Prostate gland (tissue), 2 donors: ENCODE measurements around the gene OSBPL6. TPM values are rescaled to one million over a fixed set of nuclear protein-coding genes. Genes with fewer than 3 reads are reported as not detected.

Experiments used
- DNase-seq: peaks from one replicate; pipeline ENCODE4 v3.0.0-alpha.2; 2019; ENCODE audit warnings: low spot score
- H3K27ac ChIP-seq, 2 donors: fragments of 200-600 bp; sonication (generic); 2 replicates each; pipeline ENCODE4 v1.5.1; 2017 to 2019
- H3K27me3 ChIP-seq: fragments of 200-600 bp; sonication (generic); replicated peaks from 2 replicates; pipeline ENCODE4 v1.5.1; 2019; ENCODE audit not compliant: insufficient read depth
- H3K36me3 ChIP-seq, 2 donors: fragments of 200-600 bp; sonication (generic); 1 replicate in 1 of 2; 2 replicates in 1 of 2; pipeline versions ENCODE4 v1.5.1 to v1.8.1; 2017 to 2019
- H3K4me1 ChIP-seq: fragments of 200-600 bp; sonication (generic); replicated peaks from 2 replicates; pipeline ENCODE4 v1.5.1; 2019
- H3K4me3 ChIP-seq, 2 donors: fragments of 200-600 bp; sonication (generic); 2 replicates each; pipeline ENCODE4 v1.5.1; 2017 to 2019
- H3K9me3 ChIP-seq: fragments of 200-600 bp; sonication (generic); 2 replicates; pipeline ENCODE4 v1.5.1; 2017
- CTCF ChIP-seq, 4 experiments: fragments of 200-600 bp in 2 of 4; fragments of 450-650 bp in 2 of 4; sonication (generic) in 2 of 4; IDR thresholded peaks; 1 replicate in 3 of 4; 2 replicates in 1 of 4; pipeline ENCODE4 v1.5.1; 2016 to 2019; ENCODE audit warnings: antibody characterized with exemption in 4 of 4, mild to moderate bottlenecking in 2 of 4, moderate library complexity in 2 of 4
- POLR2A ChIP-seq: fragments of 450-650 bp; IDR thresholded peaks from one replicate; pipeline ENCODE4 v1.6.1; 2016; ENCODE audit warnings: antibody characterized with exemption, mild to moderate bottlenecking
- POLR2AphosphoS5 ChIP-seq: sonication (generic); formaldehyde crosslinking; IDR thresholded peaks from one replicate; pipeline ENCODE4 v1.6.1; 2017; ENCODE audit warnings: antibody characterized with exemption
- WGBS: methylation state at CpG from one replicate; pipeline ENCODE4 v1.1.5; 2018; 5-methylcytosine and 5-hydroxymethylcytosine counted together
- intact Hi-C: fragments of 100-400 bp; cut with DNase I; formaldehyde crosslinking; loops from one replicate; pipeline ENCODE4 v1.14.2; 2022
- total RNA-seq, 2 donors: library from RNA; depleted of rRNA; stranded (reverse); fragments of >200 nt; gene quantifications; one replicate each; pipeline ENCODE4 v1.1.0, GENCODE V29; 2016

The OSBPL6 gene
- total RNA-seq, 2 donors from 2014 or later, result 2.4 to 10.8 TPM

- Histone ChIP-seq H3K27me3 (no peaks in the 10 kb centered on the region), H3K4me3 (no peak overlapping the region), H3K9me3 (no peaks in the 10 kb centered on the region), H3K4me1 (no peaks in the 10 kb centered on the region), H3K36me3 (no peaks in the 10 kb centered on the region), H3K27ac (no peak overlapping the region)
- TF ChIP-seq POLR2A (no peak), POLR2AphosphoS5 (no peak), CTCF (IDR thresholded peaks at IDR 0.05) (no peak)
- intact Hi-C loops, result no loop called here
- no peak for DNase-seq
Observed at GRCh38 chr2:178202927-178203326, 8.6 kb downstream of the OSBPL6 start.

GRCh38 chr2:178204977-178205376, 10.7 kb downstream of the OSBPL6 start:
- H3K4me1 ChIP-seq, result no peaks in the 10 kb centered on the region
- H3K9me3 ChIP-seq, result no peaks in the 10 kb centered on the region
- no peak overlapping the region for H3K4me3 ChIP-seq
- WGBS, result 53% methylated on average over 2 of the region's 2 CpGs
- H3K27me3 ChIP-seq, result no peaks in the 10 kb centered on the region
- no peak for DNase-seq
- intact Hi-C loops, result no loop called here
- no peak overlapping the region for H3K27ac ChIP-seq
- TF ChIP-seq POLR2A, result no peak
- TF ChIP-seq CTCF (IDR thresholded peaks at IDR 0.05), result no peak
- no peak for TF ChIP-seq POLR2AphosphoS5
- H3K36me3 ChIP-seq, result no peaks in the 10 kb centered on the region

GRCh38 chr2:178205853-178206521, 11.7 kb downstream of the OSBPL6 start:
- H3K27me3 ChIP-seq, result no peaks in the 10 kb centered on the region
- intact Hi-C loops, result no loop called here
- TF ChIP-seq CTCF (IDR thresholded peaks at IDR 0.05) (no peak), POLR2A (no peak), POLR2AphosphoS5 (no peak)
- no peaks in the 10 kb centered on the region for H3K4me1 ChIP-seq
- H3K36me3 ChIP-seq, result no peaks in the 10 kb centered on the region
- DNase-seq, result no peak
- H3K4me3 ChIP-seq, result no peak overlapping the region
- WGBS, result 83% methylated on average over 3 of the region's 3 CpGs
- H3K9me3 ChIP-seq, result no peaks in the 10 kb centered on the region
- H3K27ac ChIP-seq, result no peak overlapping the region

GRCh38 chr2:178208336-178208735, 14.0 kb downstream of the OSBPL6 start:
- intact Hi-C loops, result no loop called here
- Histone ChIP-seq H3K36me3 (no peaks in the 10 kb centered on the region), H3K27me3 (no peaks in the 10 kb centered on the region), H3K27ac (no peak overlapping the region), H3K9me3 (no peaks in the 10 kb centered on the region), H3K4me1 (no peaks in the 10 kb centered on the region), H3K4me3 (no peak overlapping the region)
- no peak for TF ChIP-seq CTCF (IDR thresholded peaks at IDR 0.05)
- DNase-seq, result no peak
- WGBS, result 90% methylated on average over 1 of the region's 1 CpG

- WGBS, result 86% methylated on average over 3 of the region's 3 CpGs
- intact Hi-C loops, result no loop called here
- H3K4me3 ChIP-seq, result no peak overlapping the region
- H3K4me1 ChIP-seq, result no peaks in the 10 kb centered on the region
- DNase-seq, result no peak
- no peak overlapping the region for H3K27ac ChIP-seq
- H3K36me3 ChIP-seq, result no peaks in the 10 kb centered on the region
- no peaks in the 10 kb centered on the region for H3K9me3 ChIP-seq
- TF ChIP-seq CTCF (IDR thresholded peaks at IDR 0.05), result peak in 3 of 4 experiments; percentile 16 to 29 (median 27)
- TF ChIP-seq POLR2AphosphoS5, result no peak
- no peak for TF ChIP-seq POLR2A
- no peaks in the 10 kb centered on the region for H3K27me3 ChIP-seq
Observed at GRCh38 chr2:178208817-178209216, 14.5 kb downstream of the OSBPL6 start.
